Pulmonary artery endothelial cell (primary cell): ENCODE data around the gene RCAN1. TPM values are rescaled to one million over a fixed set of nuclear protein-coding genes. Genes with fewer than 3 reads are reported as not detected.

Source experiments
- DNase-seq: peaks from one replicate; pipeline ENCODE4 v3.0.0-alpha.2; 2011; ENCODE audit warnings: low read depth, low spot score
- total RNA-seq: library from RNA; depleted of rRNA; stranded (reverse); fragments of >200 nt; gene quantifications from 2 replicates; pipeline ENCODE4 v1.2.3, GENCODE V29; 2014

RCAN1 gene
- total RNA-seq, 1 donor from 2014 or later, result 20.6 TPM

GRCh38 chr21:34599534-34600101 lies 15.3 kb downstream of the RCAN1 start:
- DNase-seq, result no peak

- no peak for DNase-seq
Measured at GRCh38 chr21:34598931-34599400, 15.9 kb downstream of the RCAN1 start.

- DNase-seq, result no peak
Measured at GRCh38 chr21:34597406-34597805, 17.5 kb downstream of the RCAN1 start.

GRCh38 chr21:34596561-34597271 lies 18.2 kb downstream of the RCAN1 start:
- DNase-seq, result no peak

- DNase-seq, result no peak
Measured at GRCh38 chr21:34595457-34595856, 19.5 kb downstream of the RCAN1 start.

- DNase-seq, result no peak
Measured at GRCh38 chr21:34594566-34595234, 20.2 kb downstream of the RCAN1 start.

GRCh38 chr21:34593954-34594531 lies 20.9 kb downstream of the RCAN1 start:
- no peak for DNase-seq

- no peak for DNase-seq
Measured at GRCh38 chr21:34593423-34593822, 21.5 kb downstream of the RCAN1 start.

- no peak for DNase-seq
Measured at GRCh38 chr21:34592120-34592955, 22.6 kb downstream of the RCAN1 start.

- no peak for DNase-seq
Measured at GRCh38 chr21:34590520-34590919, 24.4 kb downstream of the RCAN1 start.

GRCh38 chr21:34589511-34590282 lies 25.2 kb downstream of the RCAN1 start:
- DNase-seq, result no peak

- no peak for DNase-seq
Measured at GRCh38 chr21:34583926-34584563, 30.9 kb downstream of the RCAN1 start.

GRCh38 chr21:34582506-34583150 lies 32.3 kb downstream of the RCAN1 start:
- DNase-seq, result no peak

- DNase-seq, result no peak
Measured at GRCh38 chr21:34580181-34580700, 34.7 kb downstream of the RCAN1 start.

- DNase-seq, result no peak
Measured at GRCh38 chr21:34579411-34579810, 35.5 kb downstream of the RCAN1 start.

- no peak for DNase-seq
Measured at GRCh38 chr21:34576041-34576511, 38.8 kb downstream of the RCAN1 start.

GRCh38 chr21:34574601-34575529 lies 40.0 kb downstream of the RCAN1 start:
- DNase-seq, result no peak

- no peak for DNase-seq
Measured at GRCh38 chr21:34571994-34572393, 42.9 kb downstream of the RCAN1 start.
